Neural cell (in vitro differentiated cells): ENCODE results near the gene TMEM121. TPM values are rescaled to one million over a fixed set of nuclear protein-coding genes. Genes with fewer than 3 reads are reported as not detected.

Experiments used
- H2AFZ ChIP-seq: fragments of 200-600, 300-800 bp; sonication (generic), shearing (Covaris generic); 2 replicates; pipeline ENCODE4 v1.6.0; 2014; ENCODE audit warnings: low read depth, mild to moderate bottlenecking, antibody characterized with exemption, low read length, moderate library complexity
- H3F3A ChIP-seq: fragments of 200-600 bp; shearing (Covaris generic); 2 replicates; pipeline ENCODE4 v1.6.1; 2016; ENCODE audit warnings: mild to moderate bottlenecking, moderate library complexity, mixed read lengths, antibody characterized with exemption, low read length; ENCODE audit not compliant: insufficient read depth, poor library complexity, severe bottlenecking
- H3K27ac ChIP-seq: fragments of 200-600, 300-800 bp; sonication (generic), shearing (Covaris generic); 2 replicates; pipeline ENCODE4 v1.5.1; 2014; ENCODE audit warnings: mild to moderate bottlenecking, low read length, moderate library complexity
- H3K27me3 ChIP-seq: fragments of 300-800, 200-600 bp; sonication (generic), shearing (Covaris generic); 2 replicates; pipeline ENCODE4 v1.6.0; 2014; ENCODE audit warnings: mild to moderate bottlenecking, low read depth, low read length, moderate library complexity; ENCODE audit not compliant: insufficient read depth
- H3K36me3 ChIP-seq: fragments of 300-800, 200-600 bp; sonication (generic), shearing (Covaris generic); 2 replicates; pipeline ENCODE4 v1.5.1; 2014; ENCODE audit warnings: mild to moderate bottlenecking, antibody characterized with exemption, low read length, moderate library complexity; ENCODE audit not compliant: insufficient read depth
- H3K4me2 ChIP-seq: fragments of 300-800, 200-600 bp; sonication (generic), shearing (Covaris generic); 2 replicates; pipeline ENCODE4 v1.6.0; 2014; ENCODE audit warnings: mild to moderate bottlenecking, low read length
- H3K4me3 ChIP-seq: fragments of 300-800, 200-600 bp; sonication (generic), shearing (Covaris generic); 2 replicates; pipeline ENCODE4 v1.5.1; 2014; ENCODE audit warnings: mild to moderate bottlenecking, low read length, moderate library complexity
- H3K79me2 ChIP-seq: fragments of 200-600 bp; shearing (Covaris generic); replicated peaks from 2 replicates; pipeline ENCODE4 v1.6.0; 2014; ENCODE audit warnings: mild to moderate bottlenecking, low read length, moderate library complexity; ENCODE audit not compliant: insufficient read depth
- H3K9ac ChIP-seq: fragments of 300-800, 200-600 bp; sonication (generic), shearing (Covaris generic); 2 replicates; pipeline ENCODE4 v1.6.1; 2016; ENCODE audit warnings: mild to moderate bottlenecking, low read length, mixed read lengths
- H3K9me2 ChIP-seq: fragments of 200-600 bp; shearing (Covaris generic); 2 replicates; pipeline ENCODE4 v1.6.1; 2016; ENCODE audit warnings: mild to moderate bottlenecking, low read length, mixed read lengths; ENCODE audit not compliant: insufficient read depth
- H3K9me3 ChIP-seq: fragments of 200-600, 300-800 bp; sonication (generic), shearing (Covaris generic); 2 replicates; pipeline ENCODE4 v1.6.1; 2016; ENCODE audit warnings: mild to moderate bottlenecking, mixed run types, low read length, moderate library complexity, mixed read lengths
- H4K20me1 ChIP-seq: fragments of 200-600 bp; shearing (Covaris generic); 2 replicates; pipeline ENCODE4 v1.6.1; 2016; ENCODE audit warnings: mild to moderate bottlenecking, mixed run types; ENCODE audit not compliant: insufficient read depth
- EP300 ChIP-seq: fragments of 450-650 bp; conservative IDR thresholded peaks from 2 replicates; pipeline ENCODE4 v1.6.1; 2014; ENCODE audit warnings: antibody characterized with exemption, mild to moderate bottlenecking, moderate library complexity; ENCODE audit not compliant: poor library complexity, severe bottlenecking
- EZH2 ChIP-seq: fragments of 200-600, 300-800 bp; shearing (Covaris generic), sonication (generic); IDR thresholded peaks from 2 replicates; pipeline ENCODE4 v1.6.1; 2014; ENCODE audit warnings: antibody characterized with exemption, low read length, borderline replicate concordance, mild to moderate bottlenecking; ENCODE audit not compliant: insufficient read depth, poor library complexity, severe bottlenecking
- MXI1 ChIP-seq: fragments of 450-650 bp; conservative IDR thresholded peaks from 2 replicates; pipeline ENCODE4 v1.6.1; 2014; ENCODE audit warnings: antibody characterized with exemption, mild to moderate bottlenecking; ENCODE audit not compliant: poor library complexity, severe bottlenecking
- POLR2AphosphoS5 ChIP-seq: IDR thresholded peaks from 2 replicates; pipeline ENCODE4 v1.6.1; 2012
- RAD21 ChIP-seq: fragments of 450-650 bp; conservative IDR thresholded peaks from 2 replicates; pipeline ENCODE4 v1.6.1; 2014; ENCODE audit warnings: antibody characterized with exemption, mild to moderate bottlenecking, moderate library complexity
- SMC3 ChIP-seq: fragments of 450-650 bp; conservative IDR thresholded peaks from 2 replicates; pipeline ENCODE4 v1.6.1; 2014; ENCODE audit warnings: antibody characterized with exemption, mild to moderate bottlenecking, moderate library complexity; ENCODE audit not compliant: poor library complexity
- TAF1 ChIP-seq: IDR thresholded peaks from 2 replicates; pipeline ENCODE4 v1.6.1; 2012; ENCODE audit warnings: low read depth
- polyA plus RNA-seq: library from polyadenylated mRNA; depleted of rRNA; stranded (reverse); fragments of >200 nt; gene quantifications from 2 replicates; pipeline ENCODE4 v1.2.3, GENCODE V29; 2014
- TF ChIP-seq, protein P1 (sequence below): fragments of 450-650 bp; IDR thresholded peaks from 2 replicates; pipeline ENCODE4 v1.5.1; 2014; ENCODE audit warnings: antibody characterized with exemption, mild to moderate bottlenecking, moderate library complexity; ENCODE audit not compliant: poor library complexity, severe bottlenecking
- TF ChIP-seq, protein P2 (sequence below): IDR thresholded peaks from 2 replicates; pipeline ENCODE4 v1.6.1; 2012; ENCODE audit warnings: borderline replicate concordance

Gene TMEM121
- polyA plus RNA-seq, 1 donor from 2014 or later, result 19.5 TPM

DNA sequence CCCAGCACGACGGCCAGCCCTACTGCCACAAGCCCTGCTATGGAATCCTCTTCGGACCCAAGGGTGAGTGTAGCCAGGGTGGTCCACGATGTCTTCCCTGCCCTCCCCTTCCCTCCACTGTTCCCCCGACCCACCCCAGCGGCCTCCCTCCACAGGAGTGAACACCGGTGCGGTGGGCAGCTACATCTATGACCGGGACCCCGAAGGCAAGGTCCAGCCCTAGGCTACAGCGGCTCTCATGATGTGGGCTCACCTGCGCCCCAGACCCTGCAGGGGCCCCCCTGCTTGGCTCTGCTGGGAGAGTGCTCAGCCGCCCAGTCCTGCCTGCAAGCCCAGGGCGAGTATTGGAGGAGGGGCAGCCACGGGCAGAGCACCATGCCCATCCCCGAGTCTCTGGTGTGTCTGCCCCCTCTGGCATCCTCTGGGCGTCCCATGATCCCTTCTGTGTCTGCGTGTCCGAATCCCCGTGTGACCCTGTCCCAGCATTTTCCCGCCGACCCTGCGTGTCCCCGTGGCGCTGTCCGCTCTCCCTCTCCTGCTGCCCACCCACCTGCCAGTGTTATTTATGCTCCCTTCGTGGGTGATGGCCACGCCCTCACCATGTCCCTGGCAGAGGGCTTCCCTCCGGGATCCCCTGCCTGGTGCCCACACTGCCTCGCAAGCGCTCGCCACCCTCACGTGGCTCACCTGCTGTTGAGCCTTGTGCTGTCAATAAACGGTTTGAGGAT lies 46.8 kb upstream of the TMEM121 start:
- no peaks in the 10 kb centered on the region for H3K36me3 ChIP-seq
- TF ChIP-seq POLR2AphosphoS5 (peak; percentile 2), EP300 (no peak)
- no peak overlapping the region for H3K4me3 ChIP-seq
- H2AFZ ChIP-seq, result no peak overlapping the region
- peak overlapping the region; percentile 29 for H3K9ac ChIP-seq
- H3K79me2 ChIP-seq, result peaks cover 28% of the 10 kb centered on the region
- no peaks in the 10 kb centered on the region for H3F3A ChIP-seq
- H3K4me2 ChIP-seq, result no peak overlapping the region
- H4K20me1 ChIP-seq, result no peaks in the 10 kb centered on the region
- no peaks in the 10 kb centered on the region for H3K27me3 ChIP-seq
- H3K9me3 ChIP-seq, result no peaks in the 10 kb centered on the region
- H3K27ac ChIP-seq, result no peak overlapping the region
- H3K9me2 ChIP-seq, result no peaks in the 10 kb centered on the region

DNA sequence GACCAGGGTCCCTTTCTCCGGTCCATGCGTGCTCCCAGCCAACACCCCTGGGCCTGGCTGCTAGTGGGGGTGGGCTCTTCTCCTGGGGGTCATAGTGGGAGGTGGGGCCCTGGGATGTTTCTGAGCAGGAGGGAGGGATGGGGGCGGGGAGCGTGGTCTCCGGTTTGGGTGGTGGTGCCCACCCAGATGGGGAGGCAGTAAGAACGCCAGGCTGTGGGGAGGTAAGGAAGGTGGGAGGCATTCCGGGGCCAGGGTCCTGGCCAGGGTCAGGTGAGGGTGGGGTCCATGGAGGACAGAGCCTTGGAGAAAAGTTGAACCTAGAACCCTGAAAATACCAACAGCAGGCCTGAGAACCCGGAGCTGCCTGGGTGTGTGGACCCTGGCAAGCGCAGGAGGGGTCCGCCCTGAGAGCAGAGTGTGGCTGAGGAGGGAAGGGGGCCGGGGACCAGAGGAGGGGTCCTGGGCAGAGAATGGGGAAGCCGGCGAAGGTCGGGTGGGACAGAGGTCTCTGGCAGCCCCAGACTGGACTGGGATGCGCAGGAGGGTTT lies 46.1 kb upstream of the TMEM121 start:
- no peaks in the 10 kb centered on the region for H3K9me2 ChIP-seq
- no peaks in the 10 kb centered on the region for H3F3A ChIP-seq
- H3K36me3 ChIP-seq, result no peaks in the 10 kb centered on the region
- H3K4me3 ChIP-seq, result no peak overlapping the region
- H2AFZ ChIP-seq, result no peak overlapping the region
- H4K20me1 ChIP-seq, result no peaks in the 10 kb centered on the region
- H3K9ac ChIP-seq, result peak overlapping the region; percentile 29
- H3K4me2 ChIP-seq, result no peak overlapping the region
- H3K27me3 ChIP-seq, result peaks cover 2% of the 10 kb centered on the region
- H3K27ac ChIP-seq, result peak overlapping the region; percentile 37
- no peaks in the 10 kb centered on the region for H3K9me3 ChIP-seq
- TF ChIP-seq EZH2 (no peak), SMC3 (no peak), TAF1 (no peak), POLR2AphosphoS5 (no peak), EP300 (no peak), RAD21 (no peak), MXI1 (no peak)
- TF ChIP-seq, protein P1, sequence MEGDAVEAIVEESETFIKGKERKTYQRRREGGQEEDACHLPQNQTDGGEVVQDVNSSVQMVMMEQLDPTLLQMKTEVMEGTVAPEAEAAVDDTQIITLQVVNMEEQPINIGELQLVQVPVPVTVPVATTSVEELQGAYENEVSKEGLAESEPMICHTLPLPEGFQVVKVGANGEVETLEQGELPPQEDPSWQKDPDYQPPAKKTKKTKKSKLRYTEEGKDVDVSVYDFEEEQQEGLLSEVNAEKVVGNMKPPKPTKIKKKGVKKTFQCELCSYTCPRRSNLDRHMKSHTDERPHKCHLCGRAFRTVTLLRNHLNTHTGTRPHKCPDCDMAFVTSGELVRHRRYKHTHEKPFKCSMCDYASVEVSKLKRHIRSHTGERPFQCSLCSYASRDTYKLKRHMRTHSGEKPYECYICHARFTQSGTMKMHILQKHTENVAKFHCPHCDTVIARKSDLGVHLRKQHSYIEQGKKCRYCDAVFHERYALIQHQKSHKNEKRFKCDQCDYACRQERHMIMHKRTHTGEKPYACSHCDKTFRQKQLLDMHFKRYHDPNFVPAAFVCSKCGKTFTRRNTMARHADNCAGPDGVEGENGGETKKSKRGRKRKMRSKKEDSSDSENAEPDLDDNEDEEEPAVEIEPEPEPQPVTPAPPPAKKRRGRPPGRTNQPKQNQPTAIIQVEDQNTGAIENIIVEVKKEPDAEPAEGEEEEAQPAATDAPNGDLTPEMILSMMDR, result no peak
- TF ChIP-seq, protein P2, sequence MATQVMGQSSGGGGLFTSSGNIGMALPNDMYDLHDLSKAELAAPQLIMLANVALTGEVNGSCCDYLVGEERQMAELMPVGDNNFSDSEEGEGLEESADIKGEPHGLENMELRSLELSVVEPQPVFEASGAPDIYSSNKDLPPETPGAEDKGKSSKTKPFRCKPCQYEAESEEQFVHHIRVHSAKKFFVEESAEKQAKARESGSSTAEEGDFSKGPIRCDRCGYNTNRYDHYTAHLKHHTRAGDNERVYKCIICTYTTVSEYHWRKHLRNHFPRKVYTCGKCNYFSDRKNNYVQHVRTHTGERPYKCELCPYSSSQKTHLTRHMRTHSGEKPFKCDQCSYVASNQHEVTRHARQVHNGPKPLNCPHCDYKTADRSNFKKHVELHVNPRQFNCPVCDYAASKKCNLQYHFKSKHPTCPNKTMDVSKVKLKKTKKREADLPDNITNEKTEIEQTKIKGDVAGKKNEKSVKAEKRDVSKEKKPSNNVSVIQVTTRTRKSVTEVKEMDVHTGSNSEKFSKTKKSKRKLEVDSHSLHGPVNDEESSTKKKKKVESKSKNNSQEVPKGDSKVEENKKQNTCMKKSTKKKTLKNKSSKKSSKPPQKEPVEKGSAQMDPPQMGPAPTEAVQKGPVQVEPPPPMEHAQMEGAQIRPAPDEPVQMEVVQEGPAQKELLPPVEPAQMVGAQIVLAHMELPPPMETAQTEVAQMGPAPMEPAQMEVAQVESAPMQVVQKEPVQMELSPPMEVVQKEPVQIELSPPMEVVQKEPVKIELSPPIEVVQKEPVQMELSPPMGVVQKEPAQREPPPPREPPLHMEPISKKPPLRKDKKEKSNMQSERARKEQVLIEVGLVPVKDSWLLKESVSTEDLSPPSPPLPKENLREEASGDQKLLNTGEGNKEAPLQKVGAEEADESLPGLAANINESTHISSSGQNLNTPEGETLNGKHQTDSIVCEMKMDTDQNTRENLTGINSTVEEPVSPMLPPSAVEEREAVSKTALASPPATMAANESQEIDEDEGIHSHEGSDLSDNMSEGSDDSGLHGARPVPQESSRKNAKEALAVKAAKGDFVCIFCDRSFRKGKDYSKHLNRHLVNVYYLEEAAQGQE, result no peak
- H3K79me2 ChIP-seq, result peaks cover 22% of the 10 kb centered on the region
